D721Med (cell line): ENCODE measurements around the gene COIL.

Experiments
- DNase-seq: peaks from one replicate; pipeline ENCODE4 v3.0.0; 2011; ENCODE audit warnings: low spot score; ENCODE audit not compliant: insufficient read length
- FAIRE-seq: peaks from 2 replicates; lab custom pipeline; 2011; peaks lifted over from hg19 to GRCh38; lab: Jason Lieb, UNC
- TF ChIP-seq, protein P1 (sequence below): IDR thresholded peaks from 2 replicates; pipeline ENCODE4 v1.5.1; 2012; ENCODE audit warnings: mild to moderate bottlenecking, control low read depth; ENCODE audit not compliant: insufficient read depth; ENCODE audit errors: missing control alignments

COIL gene

DNA sequence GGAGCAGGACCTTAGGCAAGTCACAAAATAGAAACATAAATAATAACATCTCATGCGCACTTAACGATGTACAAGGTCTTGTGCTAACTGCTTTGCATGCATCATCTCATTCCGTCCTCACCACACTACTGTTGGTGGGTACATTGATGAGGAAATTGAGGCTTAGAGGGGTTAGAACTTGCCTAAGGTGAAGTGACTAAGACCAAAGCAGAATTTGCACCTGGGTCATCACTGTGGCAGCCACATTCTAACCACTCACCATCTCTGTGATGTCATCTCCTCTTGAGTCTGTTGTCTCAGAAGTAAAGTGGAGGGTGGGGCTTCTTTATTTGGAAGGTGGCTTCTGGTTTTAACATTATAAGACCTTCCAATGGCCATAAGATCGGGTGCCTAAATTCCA lies 26.6 kb downstream of the COIL start:
- no peak for DNase-seq
- FAIRE-seq: no peak
- TF ChIP-seq, protein P1, sequence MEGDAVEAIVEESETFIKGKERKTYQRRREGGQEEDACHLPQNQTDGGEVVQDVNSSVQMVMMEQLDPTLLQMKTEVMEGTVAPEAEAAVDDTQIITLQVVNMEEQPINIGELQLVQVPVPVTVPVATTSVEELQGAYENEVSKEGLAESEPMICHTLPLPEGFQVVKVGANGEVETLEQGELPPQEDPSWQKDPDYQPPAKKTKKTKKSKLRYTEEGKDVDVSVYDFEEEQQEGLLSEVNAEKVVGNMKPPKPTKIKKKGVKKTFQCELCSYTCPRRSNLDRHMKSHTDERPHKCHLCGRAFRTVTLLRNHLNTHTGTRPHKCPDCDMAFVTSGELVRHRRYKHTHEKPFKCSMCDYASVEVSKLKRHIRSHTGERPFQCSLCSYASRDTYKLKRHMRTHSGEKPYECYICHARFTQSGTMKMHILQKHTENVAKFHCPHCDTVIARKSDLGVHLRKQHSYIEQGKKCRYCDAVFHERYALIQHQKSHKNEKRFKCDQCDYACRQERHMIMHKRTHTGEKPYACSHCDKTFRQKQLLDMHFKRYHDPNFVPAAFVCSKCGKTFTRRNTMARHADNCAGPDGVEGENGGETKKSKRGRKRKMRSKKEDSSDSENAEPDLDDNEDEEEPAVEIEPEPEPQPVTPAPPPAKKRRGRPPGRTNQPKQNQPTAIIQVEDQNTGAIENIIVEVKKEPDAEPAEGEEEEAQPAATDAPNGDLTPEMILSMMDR: no peak

DNA sequence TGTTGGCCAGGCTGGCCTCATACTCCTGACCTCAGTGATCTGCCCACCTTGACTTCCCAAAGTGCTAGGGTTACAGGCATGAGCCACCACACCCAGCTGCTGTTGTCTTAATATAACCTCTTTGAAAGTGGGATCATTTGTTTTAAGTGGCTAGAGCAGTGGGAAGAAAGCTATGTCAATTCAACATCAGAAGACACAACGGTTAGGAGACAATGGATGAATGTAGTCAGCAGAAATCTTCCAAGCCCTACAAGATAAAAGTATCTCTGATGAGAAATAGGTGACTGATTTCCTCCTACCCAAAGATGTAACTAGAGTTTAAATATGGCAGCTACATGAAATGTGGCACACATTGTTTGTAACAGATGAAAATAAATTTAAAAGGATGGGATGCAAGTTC lies 27.0 kb downstream of the COIL start:
- FAIRE-seq: no peak
- TF ChIP-seq, protein P1: no peak
- no peak for DNase-seq

DNA sequence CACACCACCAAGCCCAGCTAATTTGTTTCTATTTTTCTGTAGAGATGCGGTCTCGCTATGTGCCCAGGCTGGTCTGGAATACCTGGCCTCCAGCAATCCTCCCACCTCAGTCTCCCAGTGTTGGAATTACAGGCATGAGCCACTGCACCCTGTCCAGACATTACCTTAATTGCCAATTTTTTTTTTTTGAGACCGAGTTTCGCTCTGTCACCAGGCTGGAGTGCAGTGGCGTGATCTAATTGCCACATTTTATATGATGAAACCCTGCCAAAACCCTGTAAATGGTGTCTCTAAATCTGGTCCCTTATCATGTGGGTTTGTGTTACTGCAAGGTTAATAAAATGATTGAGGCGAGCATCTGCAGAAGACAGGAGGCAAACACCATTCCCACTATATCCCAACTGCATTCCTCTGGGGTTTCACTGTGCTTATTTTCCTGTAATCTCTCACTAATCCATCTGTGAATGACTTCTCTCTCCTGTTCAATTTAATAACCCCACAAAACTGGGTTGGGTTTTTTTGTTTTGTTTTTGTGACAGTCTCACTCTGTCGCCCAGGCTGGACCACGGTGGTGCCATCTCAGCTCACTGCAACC lies 27.6 kb downstream of the COIL start:
- no peak for FAIRE-seq
- DNase-seq: no peak
- TF ChIP-seq, protein P1: no peak

DNA sequence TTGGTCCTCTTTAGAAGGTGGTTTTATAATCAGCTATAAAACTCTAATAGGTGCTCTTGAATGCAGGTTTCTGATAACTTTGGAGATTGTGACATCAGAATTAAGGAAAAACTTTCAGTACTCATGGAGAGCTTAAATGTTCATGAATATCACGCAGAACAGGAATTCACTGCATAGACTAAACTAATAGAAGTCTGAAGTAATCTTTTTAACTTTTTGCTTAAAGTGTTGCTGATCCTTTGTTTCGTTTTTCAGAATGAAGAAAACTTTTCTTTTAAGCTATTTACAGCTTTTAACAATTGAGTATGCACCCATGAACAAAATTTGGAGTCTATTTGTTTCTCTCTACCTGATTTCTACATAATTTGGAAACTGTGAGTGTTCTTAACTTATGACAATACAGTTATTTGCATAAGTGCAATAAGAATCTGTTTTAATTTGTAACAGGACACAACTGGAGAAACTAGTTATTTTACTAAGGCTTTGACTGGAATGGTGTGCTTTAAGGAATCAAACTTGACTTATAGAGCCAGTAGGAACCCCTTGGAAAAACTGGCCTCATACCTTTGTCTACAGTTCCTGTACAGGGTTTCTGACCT lies 30.0 kb downstream of the COIL start:
- TF ChIP-seq, protein P1: no peak
- FAIRE-seq: no peak
- no peak for DNase-seq

DNA sequence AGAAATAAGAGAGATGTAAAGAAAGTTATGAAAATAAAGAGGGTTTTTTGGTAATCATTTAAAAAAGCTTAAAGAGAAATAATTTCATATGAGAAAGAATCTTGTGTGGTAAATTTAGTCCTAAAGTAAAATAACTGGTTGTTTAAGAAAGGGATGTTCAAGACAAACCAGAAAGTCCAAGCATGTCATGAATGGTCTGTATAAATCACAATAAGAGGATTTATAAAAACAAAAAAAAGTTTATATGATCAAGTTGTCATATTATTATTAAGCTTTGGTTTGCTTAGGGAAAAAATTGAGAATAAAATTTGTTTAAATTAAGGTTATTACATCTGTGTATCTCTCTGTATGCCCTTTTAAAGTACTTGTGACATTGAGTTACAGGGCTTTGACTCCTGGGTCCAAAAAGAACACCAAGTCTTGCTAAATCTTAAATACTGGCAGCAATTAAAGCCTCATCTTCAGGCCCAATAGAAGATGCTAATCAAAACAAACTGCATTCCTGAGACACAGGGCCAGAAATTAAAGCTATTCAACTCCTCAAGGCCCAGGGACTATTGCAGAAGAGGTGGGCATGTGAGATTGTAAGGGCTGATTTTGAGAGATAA lies 31.4 kb downstream of the COIL start:
- FAIRE-seq (no peak), DNase-seq (no peak)
- TF ChIP-seq, protein P1: no peak

DNA sequence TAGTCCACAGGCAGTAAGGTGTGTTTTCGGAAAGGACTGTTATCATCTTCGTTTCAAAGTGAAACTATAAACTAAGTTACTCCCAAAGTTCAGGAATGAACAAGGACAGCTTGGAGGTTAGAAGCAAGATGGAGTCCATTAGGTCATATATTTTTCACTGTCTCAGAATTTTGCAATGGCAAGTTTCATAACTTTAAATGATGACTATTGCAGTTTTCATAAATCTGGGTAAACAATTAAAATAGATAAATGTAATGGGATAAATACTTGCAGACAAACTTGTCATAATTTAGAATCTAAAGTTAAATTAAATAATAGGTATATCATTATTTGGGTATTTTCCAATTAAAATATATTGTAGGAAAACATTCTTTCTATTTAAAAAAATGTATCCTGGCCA lies 32.3 kb downstream of the COIL start:
- TF ChIP-seq, protein P1: no peak
- FAIRE-seq (no peak), DNase-seq (no peak)

DNA sequence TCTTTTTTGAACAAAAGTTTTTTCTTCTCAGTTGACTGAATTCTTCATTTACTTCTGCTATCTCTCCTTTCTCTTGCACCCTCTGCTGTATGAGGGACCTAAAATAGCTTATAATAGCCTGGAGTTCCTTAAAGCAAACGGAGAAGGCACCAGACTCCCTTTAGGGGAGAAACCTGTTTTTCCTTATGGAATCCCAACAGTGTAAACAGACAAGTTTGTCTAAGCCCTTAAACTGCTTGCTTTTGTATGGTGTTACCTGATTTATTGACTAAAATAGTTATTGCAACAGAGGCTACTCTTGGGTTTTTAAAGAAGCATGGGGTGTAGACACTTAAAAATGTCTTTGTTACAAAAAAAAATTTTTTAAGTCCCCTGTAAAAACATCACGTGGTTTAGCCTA lies 34.1 kb downstream of the COIL start:
- FAIRE-seq: no peak
- no peak for DNase-seq
- TF ChIP-seq, protein P1: no peak
